ENCODE measurements around the gene ADGRF1.
"Not testable (repeated sequence)": the region's sequence is repeated elsewhere in the genome, so short reads cannot be mapped to it uniquely, and the experiment has no call there.

The ADGRF1 gene

GRCh38 chr6:47071681-47072080 lies 29.5 kb upstream of the ADGRF1 start:
- Mint-ChIP-seq H3K9me3 (no peaks in the 10 kb centered on the region), H3K36me3 (no peaks in the 10 kb centered on the region), H3K4me1 (no peaks in the 10 kb centered on the region), H3K27ac (no peak overlapping the region), H3K4me3 (no peak overlapping the region)
- no peak for ATAC-seq
- DNase-seq (ENCODE audit: low spot score in 2 of 2): no peak

GRCh38 chr6:47070461-47070860 lies 28.3 kb upstream of the ADGRF1 start:
- Mint-ChIP-seq H3K4me1 (no peaks in the 10 kb centered on the region), H3K4me3 (no peak overlapping the region), H3K27ac (no peak overlapping the region), H3K36me3 (no peaks in the 10 kb centered on the region), H3K9me3 (no peaks in the 10 kb centered on the region)
- ATAC-seq (no peak), DNase-seq (ENCODE audit: low spot score in 2 of 2) (no peak)

GRCh38 chr6:47069156-47069555 lies 27.0 kb upstream of the ADGRF1 start:
- H3K4me3 Mint-ChIP-seq: no peak overlapping the region
- DNase-seq (ENCODE audit: low spot score in 2 of 2) (no peak), ATAC-seq (no peak)
- H3K4me1 Mint-ChIP-seq: no peaks in the 10 kb centered on the region
- no peaks in the 10 kb centered on the region for H3K36me3 Mint-ChIP-seq
- no peaks in the 10 kb centered on the region for H3K9me3 Mint-ChIP-seq
- H3K27ac Mint-ChIP-seq: no peak overlapping the region

- H3K4me3 Mint-ChIP-seq: no peak overlapping the region
- DNase-seq (ENCODE audit: low spot score in 2 of 2): no peak
- H3K9me3 Mint-ChIP-seq: peaks cover 4% of the 10 kb centered on the region
- H3K27ac Mint-ChIP-seq: no peak overlapping the region
- no peak for ATAC-seq
- H3K36me3 Mint-ChIP-seq: no peaks in the 10 kb centered on the region
- H3K4me1 Mint-ChIP-seq: no peaks in the 10 kb centered on the region
Measured at GRCh38 chr6:47066418-47066817, 24.3 kb upstream of the ADGRF1 start.

GRCh38 chr6:47064274-47064673 lies 22.1 kb upstream of the ADGRF1 start:
- Mint-ChIP-seq H3K27ac (no peak overlapping the region), H3K9me3 (peaks cover 4% of the 10 kb centered on the region), H3K4me1 (no peaks in the 10 kb centered on the region), H3K36me3 (no peaks in the 10 kb centered on the region), H3K4me3 (no peak overlapping the region)
- ATAC-seq: no peak
- DNase-seq (ENCODE audit: low spot score in 2 of 2): no peak

GRCh38 chr6:47062346-47062745 lies 20.2 kb upstream of the ADGRF1 start:
- no peak overlapping the region for H3K27ac Mint-ChIP-seq
- no peak for ATAC-seq

GRCh38 chr6:47061309-47062300 lies 19.5 kb upstream of the ADGRF1 start:
- H3K4me1 Mint-ChIP-seq: no peaks in the 10 kb centered on the region
- H3K27ac Mint-ChIP-seq: no peak overlapping the region
- ATAC-seq: peak; percentile 34
- H3K9me3 Mint-ChIP-seq: peaks cover 4% of the 10 kb centered on the region
- H3K36me3 Mint-ChIP-seq: no peaks in the 10 kb centered on the region
- H3K4me3 Mint-ChIP-seq: no peak overlapping the region
- no peak for DNase-seq (ENCODE audit: low spot score in 2 of 2)

More at GRCh38 chr6:47062346-47062745, 20.2 kb upstream of the ADGRF1 start:
- H3K4me3 Mint-ChIP-seq: no peak overlapping the region
- DNase-seq (ENCODE audit: low spot score in 2 of 2): no peak
- no peaks in the 10 kb centered on the region for H3K36me3 Mint-ChIP-seq
- H3K9me3 Mint-ChIP-seq: peaks cover 4% of the 10 kb centered on the region
- H3K4me1 Mint-ChIP-seq: no peaks in the 10 kb centered on the region

- H3K4me1 Mint-ChIP-seq: no peaks in the 10 kb centered on the region
Measured at GRCh38 chr6:47059216-47059885, 17.2 kb upstream of the ADGRF1 start.

GRCh38 chr6:47057830-47058540 lies 15.9 kb upstream of the ADGRF1 start:
- DNase-seq (ENCODE audit: low spot score in 2 of 2): no peak
- no peak for ATAC-seq

More at GRCh38 chr6:47059216-47059885, 17.2 kb upstream of the ADGRF1 start:
- Mint-ChIP-seq H3K4me3 (no peak overlapping the region), H3K27ac (no peak overlapping the region), H3K36me3 (no peaks in the 10 kb centered on the region), H3K9me3 (peaks cover 4% of the 10 kb centered on the region)
- ATAC-seq (no peak), DNase-seq (ENCODE audit: low spot score in 2 of 2) (no peak)

GRCh38 chr6:47056832-47057231 lies 14.7 kb upstream of the ADGRF1 start:
- Mint-ChIP-seq H3K36me3 (no peaks in the 10 kb centered on the region), H3K4me1 (no peaks in the 10 kb centered on the region), H3K4me3 (no peak overlapping the region), H3K9me3 (no peaks in the 10 kb centered on the region), H3K27ac (no peak overlapping the region)
- ATAC-seq (no peak), DNase-seq (ENCODE audit: low spot score in 2 of 2) (no peak)

More at GRCh38 chr6:47057830-47058540, 15.9 kb upstream of the ADGRF1 start:
- peaks cover 1% of the 10 kb centered on the region for H3K9me3 Mint-ChIP-seq
- H3K36me3 Mint-ChIP-seq: no peaks in the 10 kb centered on the region
- H3K4me3 Mint-ChIP-seq: no peak overlapping the region
- H3K27ac Mint-ChIP-seq: no peak overlapping the region
- no peaks in the 10 kb centered on the region for H3K4me1 Mint-ChIP-seq

GRCh38 chr6:47054302-47054701 lies 12.2 kb upstream of the ADGRF1 start:
- not testable (repeated sequence) for ATAC-seq; H3K4me1 Mint-ChIP-seq; H3K9me3 Mint-ChIP-seq; DNase-seq (ENCODE audit: low spot score in 2 of 2); H3K36me3 Mint-ChIP-seq; H3K4me3 Mint-ChIP-seq; H3K27ac Mint-ChIP-seq

- Mint-ChIP-seq H3K9me3 (no peaks in the 10 kb centered on the region), H3K36me3 (no peaks in the 10 kb centered on the region), H3K4me1 (no peaks in the 10 kb centered on the region), H3K4me3 (no peak overlapping the region), H3K27ac (no peak overlapping the region)
- no peak for ATAC-seq
- DNase-seq (ENCODE audit: low spot score in 2 of 2): no peak
Measured at GRCh38 chr6:47048638-47049037, 6.5 kb upstream of the ADGRF1 start.

GRCh38 chr6:47047479-47048407 lies 5.6 kb upstream of the ADGRF1 start:
- Mint-ChIP-seq H3K27ac (no peak overlapping the region), H3K9me3 (no peaks in the 10 kb centered on the region), H3K4me3 (no peak overlapping the region), H3K4me1 (no peaks in the 10 kb centered on the region), H3K36me3 (no peaks in the 10 kb centered on the region)
- peak in 1 of 2 donors; percentile 49 for DNase-seq (ENCODE audit: low spot score in 2 of 2)
- no peak for ATAC-seq

- H3K4me1 Mint-ChIP-seq: no peaks in the 10 kb centered on the region
- H3K4me3 Mint-ChIP-seq: no peak overlapping the region
- ATAC-seq (no peak), DNase-seq (ENCODE audit: low spot score in 2 of 2) (no peak)
- no peaks in the 10 kb centered on the region for H3K36me3 Mint-ChIP-seq
- H3K9me3 Mint-ChIP-seq: no peaks in the 10 kb centered on the region
- no peak overlapping the region for H3K27ac Mint-ChIP-seq
Measured at GRCh38 chr6:47047097-47047478, 5.0 kb upstream of the ADGRF1 start.

All from stimulated activated effector memory CD8-positive, alpha-beta T cell treated with anti-CD3 and anti-CD28 coated beads, Interleukin-12 subunit alpha, Interleukin-12 subunit beta, amount 100 ng/mL, for 72 hours (primary cell).